ENCODE results near the gene USP31. TPM values are rescaled to one million over a fixed set of nuclear protein-coding genes. Genes with fewer than 3 reads are reported as not detected.

USP31 gene
- total RNA-seq, 1 experiment from 2014 or later: 17.4 TPM

DNA sequence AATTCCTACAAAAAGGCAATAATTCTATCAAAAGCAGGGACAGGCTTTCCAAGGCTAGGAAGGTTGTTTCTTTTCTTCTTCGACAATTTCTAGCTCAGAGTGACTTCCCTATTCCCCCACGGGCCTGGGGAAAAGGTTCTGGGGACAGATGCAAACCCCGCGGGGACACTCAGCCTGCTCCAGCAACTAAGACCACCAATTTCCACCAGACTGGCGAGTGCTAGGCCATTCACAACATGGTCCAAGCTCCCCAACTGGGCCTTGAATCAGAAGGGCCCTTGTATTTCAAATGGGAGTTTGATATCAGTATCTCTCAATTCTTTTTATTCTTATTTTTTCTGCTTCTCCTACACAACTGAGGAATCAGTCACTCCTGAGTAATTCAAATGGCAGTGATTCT lies 86.7 kb downstream of the USP31 start:
- ATAC-seq: no peak
- H3K4me1 Mint-ChIP-seq: peaks cover 23% of the 10 kb centered on the region
- no peak for DNase-seq (ENCODE audit: low spot score)
- H3K27me3 Mint-ChIP-seq (ENCODE audit: low read depth): no peaks in the 10 kb centered on the region
- POLR2A ChIA-PET: no interaction called here
- H3K27ac Mint-ChIP-seq: no peak overlapping the region
- no peak overlapping the region for H3K4me3 Mint-ChIP-seq
- H3K36me3 Mint-ChIP-seq: peaks cover 4% of the 10 kb centered on the region
- TF ChIP-seq, protein P1, sequence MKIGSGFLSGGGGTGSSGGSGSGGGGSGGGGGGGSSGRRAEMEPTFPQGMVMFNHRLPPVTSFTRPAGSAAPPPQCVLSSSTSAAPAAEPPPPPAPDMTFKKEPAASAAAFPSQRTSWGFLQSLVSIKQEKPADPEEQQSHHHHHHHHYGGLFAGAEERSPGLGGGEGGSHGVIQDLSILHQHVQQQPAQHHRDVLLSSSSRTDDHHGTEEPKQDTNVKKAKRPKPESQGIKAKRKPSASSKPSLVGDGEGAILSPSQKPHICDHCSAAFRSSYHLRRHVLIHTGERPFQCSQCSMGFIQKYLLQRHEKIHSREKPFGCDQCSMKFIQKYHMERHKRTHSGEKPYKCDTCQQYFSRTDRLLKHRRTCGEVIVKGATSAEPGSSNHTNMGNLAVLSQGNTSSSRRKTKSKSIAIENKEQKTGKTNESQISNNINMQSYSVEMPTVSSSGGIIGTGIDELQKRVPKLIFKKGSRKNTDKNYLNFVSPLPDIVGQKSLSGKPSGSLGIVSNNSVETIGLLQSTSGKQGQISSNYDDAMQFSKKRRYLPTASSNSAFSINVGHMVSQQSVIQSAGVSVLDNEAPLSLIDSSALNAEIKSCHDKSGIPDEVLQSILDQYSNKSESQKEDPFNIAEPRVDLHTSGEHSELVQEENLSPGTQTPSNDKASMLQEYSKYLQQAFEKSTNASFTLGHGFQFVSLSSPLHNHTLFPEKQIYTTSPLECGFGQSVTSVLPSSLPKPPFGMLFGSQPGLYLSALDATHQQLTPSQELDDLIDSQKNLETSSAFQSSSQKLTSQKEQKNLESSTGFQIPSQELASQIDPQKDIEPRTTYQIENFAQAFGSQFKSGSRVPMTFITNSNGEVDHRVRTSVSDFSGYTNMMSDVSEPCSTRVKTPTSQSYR (CRISPR knock-in tag; IDR thresholded peaks at IDR 0.05): no peak
- TF ChIP-seq MYBL2 (CRISPR knock-in tag; IDR thresholded peaks at IDR 0.05) (no peak), ESRRA (CRISPR knock-in tag; IDR thresholded peaks at IDR 0.05; ENCODE audit: borderline replicate concordance) (no peak)
- CTCF ChIA-PET: interaction anchor here (1.7 kb wide), 1 partner anchor 164 kb away, joined by 10 read pairs; no protein-coding TSS in a partner anchor
- no peaks in the 10 kb centered on the region for H3K9me3 Mint-ChIP-seq

DNA sequence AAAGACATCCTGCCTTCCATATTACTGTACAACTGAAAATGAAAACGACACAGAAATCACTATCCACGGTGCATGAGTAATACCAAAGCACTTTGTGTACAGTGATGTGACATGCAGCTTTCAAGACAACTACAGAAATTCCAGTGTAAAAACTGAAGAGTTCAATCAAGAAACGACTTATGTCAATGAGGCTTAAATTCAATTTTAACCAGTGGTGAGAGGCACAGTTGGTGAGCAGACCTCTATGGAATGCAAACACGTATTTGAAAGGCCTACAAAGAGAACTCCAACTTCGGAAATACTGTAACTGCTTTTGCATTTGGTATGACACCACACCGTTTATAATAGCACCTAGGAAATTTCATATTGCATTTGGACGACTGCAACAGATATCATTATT lies 87.6 kb downstream of the USP31 start:
- POLR2A ChIA-PET: no interaction called here
- no peak overlapping the region for H3K27ac Mint-ChIP-seq
- TF ChIP-seq, protein P2, sequence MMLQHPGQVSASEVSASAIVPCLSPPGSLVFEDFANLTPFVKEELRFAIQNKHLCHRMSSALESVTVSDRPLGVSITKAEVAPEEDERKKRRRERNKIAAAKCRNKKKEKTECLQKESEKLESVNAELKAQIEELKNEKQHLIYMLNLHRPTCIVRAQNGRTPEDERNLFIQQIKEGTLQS (CRISPR knock-in tag; conservative IDR thresholded peaks at IDR 0.05): no peak
- no peak for TF ChIP-seq NR1H2 (CRISPR knock-in tag; IDR thresholded peaks at IDR 0.05)
- TF ChIP-seq RELA (CRISPR knock-in tag; IDR thresholded peaks at IDR 0.05; ENCODE audit: borderline replicate concordance): no peak
- TF ChIP-seq, protein P3, sequence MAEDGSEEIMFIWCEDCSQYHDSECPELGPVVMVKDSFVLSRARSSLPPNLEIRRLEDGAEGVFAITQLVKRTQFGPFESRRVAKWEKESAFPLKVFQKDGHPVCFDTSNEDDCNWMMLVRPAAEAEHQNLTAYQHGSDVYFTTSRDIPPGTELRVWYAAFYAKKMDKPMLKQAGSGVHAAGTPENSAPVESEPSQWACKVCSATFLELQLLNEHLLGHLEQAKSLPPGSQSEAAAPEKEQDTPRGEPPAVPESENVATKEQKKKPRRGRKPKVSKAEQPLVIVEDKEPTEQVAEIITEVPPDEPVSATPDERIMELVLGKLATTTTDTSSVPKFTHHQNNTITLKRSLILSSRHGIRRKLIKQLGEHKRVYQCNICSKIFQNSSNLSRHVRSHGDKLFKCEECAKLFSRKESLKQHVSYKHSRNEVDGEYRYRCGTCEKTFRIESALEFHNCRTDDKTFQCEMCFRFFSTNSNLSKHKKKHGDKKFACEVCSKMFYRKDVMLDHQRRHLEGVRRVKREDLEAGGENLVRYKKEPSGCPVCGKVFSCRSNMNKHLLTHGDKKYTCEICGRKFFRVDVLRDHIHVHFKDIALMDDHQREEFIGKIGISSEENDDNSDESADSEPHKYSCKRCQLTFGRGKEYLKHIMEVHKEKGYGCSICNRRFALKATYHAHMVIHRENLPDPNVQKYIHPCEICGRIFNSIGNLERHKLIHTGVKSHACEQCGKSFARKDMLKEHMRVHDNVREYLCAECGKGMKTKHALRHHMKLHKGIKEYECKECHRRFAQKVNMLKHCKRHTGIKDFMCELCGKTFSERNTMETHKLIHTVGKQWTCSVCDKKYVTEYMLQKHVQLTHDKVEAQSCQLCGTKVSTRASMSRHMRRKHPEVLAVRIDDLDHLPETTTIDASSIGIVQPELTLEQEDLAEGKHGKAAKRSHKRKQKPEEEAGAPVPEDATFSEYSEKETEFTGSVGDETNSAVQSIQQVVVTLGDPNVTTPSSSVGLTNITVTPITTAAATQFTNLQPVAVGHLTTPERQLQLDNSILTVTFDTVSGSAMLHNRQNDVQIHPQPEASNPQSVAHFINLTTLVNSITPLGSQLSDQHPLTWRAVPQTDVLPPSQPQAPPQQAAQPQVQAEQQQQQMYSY (CRISPR knock-in tag; IDR thresholded peaks at IDR 0.05): no peak
- TF ChIP-seq, protein P4, sequence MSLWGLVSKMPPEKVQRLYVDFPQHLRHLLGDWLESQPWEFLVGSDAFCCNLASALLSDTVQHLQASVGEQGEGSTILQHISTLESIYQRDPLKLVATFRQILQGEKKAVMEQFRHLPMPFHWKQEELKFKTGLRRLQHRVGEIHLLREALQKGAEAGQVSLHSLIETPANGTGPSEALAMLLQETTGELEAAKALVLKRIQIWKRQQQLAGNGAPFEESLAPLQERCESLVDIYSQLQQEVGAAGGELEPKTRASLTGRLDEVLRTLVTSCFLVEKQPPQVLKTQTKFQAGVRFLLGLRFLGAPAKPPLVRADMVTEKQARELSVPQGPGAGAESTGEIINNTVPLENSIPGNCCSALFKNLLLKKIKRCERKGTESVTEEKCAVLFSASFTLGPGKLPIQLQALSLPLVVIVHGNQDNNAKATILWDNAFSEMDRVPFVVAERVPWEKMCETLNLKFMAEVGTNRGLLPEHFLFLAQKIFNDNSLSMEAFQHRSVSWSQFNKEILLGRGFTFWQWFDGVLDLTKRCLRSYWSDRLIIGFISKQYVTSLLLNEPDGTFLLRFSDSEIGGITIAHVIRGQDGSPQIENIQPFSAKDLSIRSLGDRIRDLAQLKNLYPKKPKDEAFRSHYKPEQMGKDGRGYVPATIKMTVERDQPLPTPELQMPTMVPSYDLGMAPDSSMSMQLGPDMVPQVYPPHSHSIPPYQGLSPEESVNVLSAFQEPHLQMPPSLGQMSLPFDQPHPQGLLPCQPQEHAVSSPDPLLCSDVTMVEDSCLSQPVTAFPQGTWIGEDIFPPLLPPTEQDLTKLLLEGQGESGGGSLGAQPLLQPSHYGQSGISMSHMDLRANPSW (CRISPR knock-in tag; conservative IDR thresholded peaks at IDR 0.05; ENCODE audit: low read depth): no peak
- TF ChIP-seq SOX15 (CRISPR knock-in tag; IDR thresholded peaks at IDR 0.05): no peak
- no peak for TF ChIP-seq ZNF317 (CRISPR knock-in tag; IDR thresholded peaks at IDR 0.05; ENCODE audit: borderline replicate concordance, low read depth)
- TF ChIP-seq FOXK1 (CRISPR knock-in tag; IDR thresholded peaks at IDR 0.05): no peak
- TF ChIP-seq, protein P5, sequence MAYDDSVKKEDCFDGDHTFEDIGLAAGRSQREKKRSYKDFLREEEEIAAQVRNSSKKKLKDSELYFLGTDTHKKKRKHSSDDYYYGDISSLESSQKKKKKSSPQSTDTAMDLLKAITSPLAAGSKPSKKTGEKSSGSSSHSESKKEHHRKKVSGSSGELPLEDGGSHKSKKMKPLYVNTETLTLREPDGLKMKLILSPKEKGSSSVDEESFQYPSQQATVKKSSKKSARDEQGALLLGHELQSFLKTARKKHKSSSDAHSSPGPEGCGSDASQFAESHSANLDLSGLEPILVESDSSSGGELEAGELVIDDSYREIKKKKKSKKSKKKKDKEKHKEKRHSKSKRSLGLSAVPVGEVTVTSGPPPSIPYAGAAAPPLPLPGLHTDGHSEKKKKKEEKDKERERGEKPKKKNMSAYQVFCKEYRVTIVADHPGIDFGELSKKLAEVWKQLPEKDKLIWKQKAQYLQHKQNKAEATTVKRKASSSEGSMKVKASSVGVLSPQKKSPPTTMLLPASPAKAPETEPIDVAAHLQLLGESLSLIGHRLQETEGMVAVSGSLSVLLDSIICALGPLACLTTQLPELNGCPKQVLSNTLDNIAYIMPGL (CRISPR knock-in tag; IDR thresholded peaks at IDR 0.05): no peak
- TF ChIP-seq ZNF121 (CRISPR knock-in tag; IDR thresholded peaks at IDR 0.05): no peak
- no peak for TF ChIP-seq FOXP1 (CRISPR knock-in tag; IDR thresholded peaks at IDR 0.05; ENCODE audit: borderline replicate concordance)
- no peak for TF ChIP-seq ATF1 (CRISPR knock-in tag; IDR thresholded peaks at IDR 0.05)
- no peak for TF ChIP-seq ZNF263 (CRISPR knock-in tag; IDR thresholded peaks at IDR 0.05; ENCODE audit: low read depth)
- TF ChIP-seq, protein P6, sequence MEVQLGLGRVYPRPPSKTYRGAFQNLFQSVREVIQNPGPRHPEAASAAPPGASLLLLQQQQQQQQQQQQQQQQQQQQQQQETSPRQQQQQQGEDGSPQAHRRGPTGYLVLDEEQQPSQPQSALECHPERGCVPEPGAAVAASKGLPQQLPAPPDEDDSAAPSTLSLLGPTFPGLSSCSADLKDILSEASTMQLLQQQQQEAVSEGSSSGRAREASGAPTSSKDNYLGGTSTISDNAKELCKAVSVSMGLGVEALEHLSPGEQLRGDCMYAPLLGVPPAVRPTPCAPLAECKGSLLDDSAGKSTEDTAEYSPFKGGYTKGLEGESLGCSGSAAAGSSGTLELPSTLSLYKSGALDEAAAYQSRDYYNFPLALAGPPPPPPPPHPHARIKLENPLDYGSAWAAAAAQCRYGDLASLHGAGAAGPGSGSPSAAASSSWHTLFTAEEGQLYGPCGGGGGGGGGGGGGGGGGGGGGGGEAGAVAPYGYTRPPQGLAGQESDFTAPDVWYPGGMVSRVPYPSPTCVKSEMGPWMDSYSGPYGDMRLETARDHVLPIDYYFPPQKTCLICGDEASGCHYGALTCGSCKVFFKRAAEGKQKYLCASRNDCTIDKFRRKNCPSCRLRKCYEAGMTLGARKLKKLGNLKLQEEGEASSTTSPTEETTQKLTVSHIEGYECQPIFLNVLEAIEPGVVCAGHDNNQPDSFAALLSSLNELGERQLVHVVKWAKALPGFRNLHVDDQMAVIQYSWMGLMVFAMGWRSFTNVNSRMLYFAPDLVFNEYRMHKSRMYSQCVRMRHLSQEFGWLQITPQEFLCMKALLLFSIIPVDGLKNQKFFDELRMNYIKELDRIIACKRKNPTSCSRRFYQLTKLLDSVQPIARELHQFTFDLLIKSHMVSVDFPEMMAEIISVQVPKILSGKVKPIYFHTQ (CRISPR knock-in tag; IDR thresholded peaks at IDR 0.05): no peak
- DNase-seq (ENCODE audit: low spot score) (no peak), ATAC-seq (no peak)
- CTCF ChIA-PET: interaction anchor here (1.1 to 1.7 kb wide), 2 partner anchors 163 to 178 kb away, joined by 4 to 10 read pairs; no protein-coding TSS in a partner anchor
- peaks cover 4% of the 10 kb centered on the region; the same call in 1 of the 2 replicates for H3K9me3 Mint-ChIP-seq
- peaks cover 23% of the 10 kb centered on the region for H3K4me1 Mint-ChIP-seq
- H3K27me3 Mint-ChIP-seq (ENCODE audit: low read depth): no peaks in the 10 kb centered on the region
- H3K4me3 Mint-ChIP-seq: no peak overlapping the region
- no peaks in the 10 kb centered on the region for H3K36me3 Mint-ChIP-seq

All from WTC11 (cell line).